Activated CD4-positive, alpha-beta T cell treated with anti-CD3 and anti-CD28 coated beads, Interleukin-2, amount 50 U/mL, for 24 hours (primary cell): ENCODE results near the gene ASPG.

Experiments
- DNase-seq, 2 donors: peaks; one replicate each; pipeline ENCODE4 v3.0.0-alpha.2; 2020; ENCODE audit warnings: low read depth in 1 of 2, low spot score in 1 of 2

The ASPG gene

GRCh38 chr14:104085032-104085888 is at the start of gene ASPG:
ASPG (plus strand) TSS chr14:104085700; CDS start chr14:104085771, 71 bp downstream.
- no peak for DNase-seq

- DNase-seq: no peak
Measured at GRCh38 chr14:104036212-104036611, 49.3 kb upstream of the ASPG start.

- DNase-seq: no peak
Measured at GRCh38 chr14:104037074-104037473, 48.4 kb upstream of the ASPG start.

- no peak for DNase-seq
Measured at GRCh38 chr14:104037903-104038302, 47.6 kb upstream of the ASPG start.

GRCh38 chr14:104039214-104039613 is 46.3 kb upstream of the ASPG start:
- no peak for DNase-seq

GRCh38 chr14:104040539-104040938 is 45.0 kb upstream of the ASPG start:
- DNase-seq: no peak

GRCh38 chr14:104041430-104042104 is 43.9 kb upstream of the ASPG start:
- no peak for DNase-seq

- no peak for DNase-seq
Measured at GRCh38 chr14:104044016-104044415, 41.5 kb upstream of the ASPG start.

GRCh38 chr14:104047761-104048160 is 37.7 kb upstream of the ASPG start:
- no peak for DNase-seq

GRCh38 chr14:104048758-104049507 is 36.6 kb upstream of the ASPG start:
- DNase-seq: no peak

- no peak for DNase-seq
Measured at GRCh38 chr14:104049576-104050240, 35.8 kb upstream of the ASPG start.

- DNase-seq: no peak
Measured at GRCh38 chr14:104051092-104051813, 34.2 kb upstream of the ASPG start.

- no peak for DNase-seq
Measured at GRCh38 chr14:104054222-104054905, 31.1 kb upstream of the ASPG start.

GRCh38 chr14:104062281-104062680 is 23.2 kb upstream of the ASPG start:
- no peak for DNase-seq

GRCh38 chr14:104064003-104064402 is 21.5 kb upstream of the ASPG start:
- DNase-seq: no peak

GRCh38 chr14:104066279-104066678 is 19.2 kb upstream of the ASPG start:
- DNase-seq: no peak

- no peak for DNase-seq
Measured at GRCh38 chr14:104066719-104067295, 18.7 kb upstream of the ASPG start.

- DNase-seq: no peak
Measured at GRCh38 chr14:104069541-104069940, 16.0 kb upstream of the ASPG start.

GRCh38 chr14:104072586-104072985 is 12.9 kb upstream of the ASPG start:
- DNase-seq: no peak

GRCh38 chr14:104073764-104074163 is 11.7 kb upstream of the ASPG start:
- no peak for DNase-seq
